ENCODE measurements around the gene TBC1D3I.

DNA sequence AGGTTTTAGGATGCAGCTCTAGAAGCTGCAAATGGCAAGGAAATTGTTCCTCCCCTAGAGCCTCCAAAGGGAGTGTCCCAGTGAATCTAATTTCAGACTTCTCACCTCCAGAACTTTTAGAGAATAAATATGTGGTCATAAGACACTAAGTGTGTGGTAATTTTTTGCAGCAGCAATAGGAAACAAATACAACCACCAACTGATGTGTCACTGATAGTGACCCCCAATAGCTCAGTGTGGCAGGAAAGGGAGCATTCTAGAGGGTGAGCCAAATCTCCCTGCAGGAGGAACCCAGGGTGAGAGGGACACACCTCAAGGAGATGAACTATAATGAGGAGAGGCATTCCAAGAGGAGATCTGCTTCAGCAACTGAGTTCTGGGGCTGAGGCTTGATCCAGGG lies 49.5 kb downstream of the TBC1D3I start:
- TF ChIP-seq POLR2A (IDR thresholded peaks at IDR 0.05) = no peak
- TF ChIP-seq, protein P1, sequence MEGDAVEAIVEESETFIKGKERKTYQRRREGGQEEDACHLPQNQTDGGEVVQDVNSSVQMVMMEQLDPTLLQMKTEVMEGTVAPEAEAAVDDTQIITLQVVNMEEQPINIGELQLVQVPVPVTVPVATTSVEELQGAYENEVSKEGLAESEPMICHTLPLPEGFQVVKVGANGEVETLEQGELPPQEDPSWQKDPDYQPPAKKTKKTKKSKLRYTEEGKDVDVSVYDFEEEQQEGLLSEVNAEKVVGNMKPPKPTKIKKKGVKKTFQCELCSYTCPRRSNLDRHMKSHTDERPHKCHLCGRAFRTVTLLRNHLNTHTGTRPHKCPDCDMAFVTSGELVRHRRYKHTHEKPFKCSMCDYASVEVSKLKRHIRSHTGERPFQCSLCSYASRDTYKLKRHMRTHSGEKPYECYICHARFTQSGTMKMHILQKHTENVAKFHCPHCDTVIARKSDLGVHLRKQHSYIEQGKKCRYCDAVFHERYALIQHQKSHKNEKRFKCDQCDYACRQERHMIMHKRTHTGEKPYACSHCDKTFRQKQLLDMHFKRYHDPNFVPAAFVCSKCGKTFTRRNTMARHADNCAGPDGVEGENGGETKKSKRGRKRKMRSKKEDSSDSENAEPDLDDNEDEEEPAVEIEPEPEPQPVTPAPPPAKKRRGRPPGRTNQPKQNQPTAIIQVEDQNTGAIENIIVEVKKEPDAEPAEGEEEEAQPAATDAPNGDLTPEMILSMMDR (IDR thresholded peaks at IDR 0.05) = no peak
